ENCODE data around the gene ADAM12. TPM values are rescaled to one million over a fixed set of nuclear protein-coding genes. Genes with fewer than 3 reads are reported as not detected.

The ADAM12 gene
- total and polyA plus RNA-seq, 2 donors from 2014 or later: 0.26 to 3.3 TPM

DNA sequence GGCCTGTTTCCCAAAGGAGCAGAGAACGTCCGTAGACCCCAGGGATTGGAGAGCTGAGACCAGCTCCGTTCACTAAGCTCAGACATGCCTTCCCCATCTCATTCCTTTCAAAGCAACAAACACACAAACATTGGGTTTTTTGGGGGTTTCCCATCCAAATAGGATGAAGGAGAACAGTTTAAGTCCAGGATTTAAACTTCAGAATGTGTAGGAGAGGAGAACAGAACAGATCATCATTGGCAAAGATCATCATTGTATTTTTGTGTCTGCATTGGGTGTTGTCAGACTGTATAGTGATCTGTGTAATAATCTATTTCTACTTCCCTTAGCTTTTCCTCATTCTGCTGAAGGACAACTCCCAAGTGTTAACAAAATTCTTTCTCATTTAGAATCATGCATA, 314.0 kb downstream of the ADAM12 start:
- no peak for FAIRE-seq
- no peaks in the 10 kb centered on the region for H3K27me3 ChIP-seq (ENCODE audit: control insufficient read depth, insufficient read depth, low read length)
- no peak overlapping the region for H3K27ac ChIP-seq (ENCODE audit: low read depth in 2 of 2, low read length in 2 of 2)
- intact Hi-C loops (cut with DNase I): no loop called here
- no peak overlapping the region for H3K9ac ChIP-seq (ENCODE audit: low read length in 3 of 3)
- H3K9me3 ChIP-seq (ENCODE audit: control insufficient read depth in 2 of 3, insufficient read depth in 1 of 3, low read length in 3 of 3): no peaks in the 10 kb centered on the region
- TF ChIP-seq, protein P1, sequence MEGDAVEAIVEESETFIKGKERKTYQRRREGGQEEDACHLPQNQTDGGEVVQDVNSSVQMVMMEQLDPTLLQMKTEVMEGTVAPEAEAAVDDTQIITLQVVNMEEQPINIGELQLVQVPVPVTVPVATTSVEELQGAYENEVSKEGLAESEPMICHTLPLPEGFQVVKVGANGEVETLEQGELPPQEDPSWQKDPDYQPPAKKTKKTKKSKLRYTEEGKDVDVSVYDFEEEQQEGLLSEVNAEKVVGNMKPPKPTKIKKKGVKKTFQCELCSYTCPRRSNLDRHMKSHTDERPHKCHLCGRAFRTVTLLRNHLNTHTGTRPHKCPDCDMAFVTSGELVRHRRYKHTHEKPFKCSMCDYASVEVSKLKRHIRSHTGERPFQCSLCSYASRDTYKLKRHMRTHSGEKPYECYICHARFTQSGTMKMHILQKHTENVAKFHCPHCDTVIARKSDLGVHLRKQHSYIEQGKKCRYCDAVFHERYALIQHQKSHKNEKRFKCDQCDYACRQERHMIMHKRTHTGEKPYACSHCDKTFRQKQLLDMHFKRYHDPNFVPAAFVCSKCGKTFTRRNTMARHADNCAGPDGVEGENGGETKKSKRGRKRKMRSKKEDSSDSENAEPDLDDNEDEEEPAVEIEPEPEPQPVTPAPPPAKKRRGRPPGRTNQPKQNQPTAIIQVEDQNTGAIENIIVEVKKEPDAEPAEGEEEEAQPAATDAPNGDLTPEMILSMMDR (IDR thresholded peaks at IDR 0.05; ENCODE audit: borderline replicate concordance, extremely low read depth, insufficient read depth): no peak
- no peaks in the 10 kb centered on the region for H3K4me1 ChIP-seq (ENCODE audit: control insufficient read depth in 2 of 3, insufficient read depth in 2 of 3, low read depth in 1 of 3, low read length in 3 of 3)
- DNase-seq: no peak
- H3K36me3 ChIP-seq (ENCODE audit: control insufficient read depth in 2 of 3, insufficient read depth in 3 of 3, low read length in 3 of 3): no peaks in the 10 kb centered on the region
- H3K4me3 ChIP-seq (ENCODE audit: low read length in 3 of 3): no peak overlapping the region

DNA sequence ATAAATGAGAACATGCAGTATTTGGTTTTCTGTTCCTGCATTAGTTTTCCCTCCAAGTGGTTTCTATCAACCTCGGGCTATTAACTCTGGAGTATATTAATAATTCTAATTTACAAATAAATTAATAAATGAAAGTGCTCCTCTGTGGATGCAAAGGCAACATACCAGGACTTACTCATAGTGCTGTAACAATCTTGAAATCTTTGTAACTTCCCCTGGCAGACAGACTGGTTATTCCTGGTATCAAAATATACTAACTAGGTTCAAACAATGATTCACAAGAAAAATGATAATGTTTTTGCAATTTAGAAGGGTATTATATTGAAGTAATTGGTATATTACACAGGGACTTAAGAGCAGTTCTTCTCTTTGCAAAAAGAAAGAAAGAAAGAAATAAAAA, 314.7 kb downstream of the ADAM12 start:
- H3K4me3 ChIP-seq (ENCODE audit: low read length in 3 of 3): no peak overlapping the region

DNA sequence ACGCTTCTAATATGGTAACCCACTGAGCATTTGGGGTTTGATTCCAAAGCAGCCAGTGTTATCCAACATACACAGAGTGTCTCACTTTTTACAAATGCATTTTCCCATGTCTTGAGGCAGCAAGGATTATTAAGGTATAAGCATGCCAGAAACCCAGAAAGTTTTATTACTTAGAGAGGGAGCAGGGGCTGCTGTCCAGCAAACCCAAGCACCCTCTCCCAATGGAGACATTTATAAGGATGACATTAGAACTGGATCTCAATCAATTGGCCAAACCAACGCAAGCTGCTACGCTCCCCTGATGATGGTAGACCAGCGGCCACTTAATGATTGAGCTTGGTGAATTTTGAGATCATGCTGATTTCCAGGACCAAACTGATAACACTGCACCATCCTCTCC, 315.7 kb downstream of the ADAM12 start:
- no peaks in the 10 kb centered on the region for H3K4me1 ChIP-seq (ENCODE audit: control insufficient read depth in 2 of 3, insufficient read depth in 2 of 3, low read depth in 1 of 3, low read length in 3 of 3)
- TF ChIP-seq, protein P1 (IDR thresholded peaks at IDR 0.05; ENCODE audit: borderline replicate concordance, extremely low read depth, insufficient read depth): no peak
- no peaks in the 10 kb centered on the region for H3K36me3 ChIP-seq (ENCODE audit: control insufficient read depth in 2 of 3, insufficient read depth in 3 of 3, low read length in 3 of 3)
- H3K9ac ChIP-seq (ENCODE audit: low read length in 3 of 3): no peak overlapping the region
- no peak for FAIRE-seq
- DNase-seq: no peak
- no peak overlapping the region for H3K4me3 ChIP-seq (ENCODE audit: low read length in 3 of 3)
- no peaks in the 10 kb centered on the region for H3K9me3 ChIP-seq (ENCODE audit: control insufficient read depth in 2 of 3, insufficient read depth in 1 of 3, low read length in 3 of 3)
- no peaks in the 10 kb centered on the region for H3K27me3 ChIP-seq (ENCODE audit: control insufficient read depth, insufficient read depth, low read length)
- H3K27ac ChIP-seq (ENCODE audit: low read depth in 2 of 2, low read length in 2 of 2): no peak overlapping the region
- intact Hi-C loops (cut with DNase I): no loop called here

More for the DNA sequence above, 314.7 kb downstream of the ADAM12 start:
- Histone ChIP-seq H3K27me3 (ENCODE audit: control insufficient read depth, insufficient read depth, low read length) (no peaks in the 10 kb centered on the region), H3K4me1 (ENCODE audit: control insufficient read depth in 2 of 3, insufficient read depth in 2 of 3, low read depth in 1 of 3, low read length in 3 of 3) (no peaks in the 10 kb centered on the region), H3K27ac (ENCODE audit: low read depth in 2 of 2, low read length in 2 of 2) (no peak overlapping the region), H3K9ac (ENCODE audit: low read length in 3 of 3) (no peak overlapping the region), H3K36me3 (ENCODE audit: control insufficient read depth in 2 of 3, insufficient read depth in 3 of 3, low read length in 3 of 3) (no peaks in the 10 kb centered on the region), H3K9me3 (ENCODE audit: control insufficient read depth in 2 of 3, insufficient read depth in 1 of 3, low read length in 3 of 3) (no peaks in the 10 kb centered on the region)
- intact Hi-C loops (cut with DNase I): no loop called here
- TF ChIP-seq, protein P1 (IDR thresholded peaks at IDR 0.05; ENCODE audit: borderline replicate concordance, extremely low read depth, insufficient read depth): no peak
- DNase-seq (no peak), FAIRE-seq (no peak)
